Activated CD8-positive, alpha-beta memory T cell treated with anti-CD3 and anti-CD28 coated beads for 4 hours (primary cell): ENCODE measurements around the gene ZEB2.

Experiments
- DNase-seq, 2 donors: peaks; one replicate each; pipeline ENCODE4 v3.0.0-alpha.2; 2020; ENCODE audit warnings: low read depth in 2 of 2

The ZEB2 gene

DNA sequence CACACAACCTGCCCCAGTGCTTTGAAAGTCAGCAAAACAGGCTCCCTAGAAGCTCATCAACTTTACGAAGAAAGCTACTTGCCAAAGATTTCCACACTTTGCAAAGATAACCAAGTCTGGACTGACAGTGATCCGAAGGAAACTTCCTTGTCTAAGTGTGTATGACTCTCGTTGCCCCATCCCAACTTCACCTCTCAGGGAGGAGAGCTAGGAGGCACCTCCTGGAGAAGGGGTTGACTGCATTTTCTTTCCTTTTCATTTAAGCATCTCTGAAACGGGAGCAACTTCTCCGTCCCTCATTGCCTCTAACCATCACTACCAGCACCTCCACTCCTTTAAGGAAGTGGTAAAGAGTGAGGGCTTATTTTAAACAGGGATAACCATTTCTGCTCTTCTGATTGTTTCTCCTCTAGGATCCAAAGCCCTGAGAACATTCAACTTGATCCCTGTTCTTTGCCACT lies 7.0 kb downstream of the ZEB2 start:
- no peak for DNase-seq

DNA sequence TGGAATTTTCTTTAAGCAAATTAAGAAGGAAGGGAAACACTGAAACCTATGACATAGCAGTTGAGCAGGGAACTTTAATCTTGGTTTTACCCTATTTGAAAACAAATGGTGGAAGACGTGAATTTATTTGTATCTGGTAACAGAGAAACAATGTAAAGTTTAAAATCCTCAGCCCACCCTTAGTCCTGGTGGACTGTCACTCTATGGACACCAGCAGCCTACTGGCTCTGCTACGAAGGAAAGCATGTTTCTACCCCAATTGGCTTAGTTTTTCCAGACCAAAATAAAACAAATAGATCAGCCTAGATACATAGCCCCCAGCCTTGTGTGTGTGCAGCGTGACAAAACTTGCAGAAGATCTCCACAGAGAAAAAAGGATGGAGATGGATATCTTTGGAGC lies 7.4 kb downstream of the ZEB2 start:
- no peak for DNase-seq

DNA sequence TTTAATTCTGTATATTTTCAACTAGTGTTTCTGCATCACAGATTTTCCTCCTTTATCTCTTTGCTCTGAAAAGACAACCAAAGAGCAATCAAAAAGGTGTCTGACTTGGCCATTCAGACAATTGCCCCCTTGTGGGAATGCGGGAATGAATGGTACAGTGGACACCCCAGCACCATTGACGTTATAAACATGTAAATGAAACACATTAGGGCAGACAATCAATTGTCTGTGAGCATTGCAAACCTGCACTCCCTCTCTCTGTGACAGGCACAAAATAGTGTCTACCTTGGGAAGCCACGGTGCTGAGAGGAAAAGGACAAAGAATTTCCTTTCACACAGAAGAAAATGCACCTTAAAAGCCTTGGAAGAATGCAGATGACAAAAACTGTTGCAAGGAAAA lies 8.0 kb downstream of the ZEB2 start:
- no peak for DNase-seq

GRCh38 chr2:144511226-144511810 lies 8.6 kb downstream of the ZEB2 start:
- DNase-seq: no peak

DNA sequence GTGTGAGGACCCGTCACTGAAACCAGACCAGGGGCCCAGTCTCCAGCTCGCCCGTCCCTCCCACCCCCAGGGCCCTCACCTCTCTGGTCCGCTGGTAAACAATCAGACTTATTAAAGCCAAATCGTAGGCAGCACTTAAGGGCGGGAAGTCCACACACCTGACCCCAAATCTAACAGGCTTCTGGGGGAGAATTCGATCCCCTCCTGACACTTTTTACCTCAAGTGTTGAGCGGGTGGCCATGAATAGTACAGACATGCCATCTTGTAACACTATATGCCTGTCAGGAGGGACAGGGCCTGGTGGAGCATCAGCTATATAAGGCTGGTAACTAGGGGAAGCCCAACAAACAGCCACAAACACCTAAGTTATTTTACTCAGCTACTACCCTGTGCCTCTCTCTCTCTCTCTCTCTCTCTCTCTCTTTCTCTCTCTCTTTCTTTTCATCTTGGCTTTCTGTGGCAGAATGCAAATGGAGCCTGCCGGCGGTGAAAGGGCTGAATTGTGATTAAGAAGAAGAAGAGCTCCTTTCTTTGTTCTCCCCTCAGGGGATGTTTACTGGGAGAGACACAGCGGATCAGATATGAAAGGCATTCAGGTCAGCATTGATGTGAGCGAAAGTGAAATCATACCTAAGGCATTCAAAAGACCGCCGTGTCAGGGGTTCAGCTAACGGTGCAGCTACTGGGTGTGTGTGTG lies 9.5 kb downstream of the ZEB2 start:
- no peak for DNase-seq

DNA sequence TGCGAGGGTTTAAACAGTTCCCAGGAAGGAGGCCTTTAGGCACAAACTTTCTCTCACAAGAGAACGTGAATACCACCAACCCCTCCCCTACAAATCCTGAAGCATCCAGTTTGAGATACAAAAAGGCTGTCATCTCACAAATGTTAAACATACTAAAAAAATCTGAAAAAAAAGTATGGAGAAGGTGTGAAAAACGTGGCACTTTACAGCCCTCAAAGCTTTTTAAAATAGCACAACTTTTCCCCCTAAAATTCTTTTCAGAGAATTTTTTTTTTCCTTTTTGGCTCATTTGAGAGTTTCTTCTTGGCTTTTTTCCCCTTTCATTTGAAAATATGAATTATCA lies 10.1 kb downstream of the ZEB2 start:
- DNase-seq: no peak

- DNase-seq: no peak
These were observed 10.7 kb downstream of the ZEB2 start for GRCh38 chr2:144509001-144509878.

DNA sequence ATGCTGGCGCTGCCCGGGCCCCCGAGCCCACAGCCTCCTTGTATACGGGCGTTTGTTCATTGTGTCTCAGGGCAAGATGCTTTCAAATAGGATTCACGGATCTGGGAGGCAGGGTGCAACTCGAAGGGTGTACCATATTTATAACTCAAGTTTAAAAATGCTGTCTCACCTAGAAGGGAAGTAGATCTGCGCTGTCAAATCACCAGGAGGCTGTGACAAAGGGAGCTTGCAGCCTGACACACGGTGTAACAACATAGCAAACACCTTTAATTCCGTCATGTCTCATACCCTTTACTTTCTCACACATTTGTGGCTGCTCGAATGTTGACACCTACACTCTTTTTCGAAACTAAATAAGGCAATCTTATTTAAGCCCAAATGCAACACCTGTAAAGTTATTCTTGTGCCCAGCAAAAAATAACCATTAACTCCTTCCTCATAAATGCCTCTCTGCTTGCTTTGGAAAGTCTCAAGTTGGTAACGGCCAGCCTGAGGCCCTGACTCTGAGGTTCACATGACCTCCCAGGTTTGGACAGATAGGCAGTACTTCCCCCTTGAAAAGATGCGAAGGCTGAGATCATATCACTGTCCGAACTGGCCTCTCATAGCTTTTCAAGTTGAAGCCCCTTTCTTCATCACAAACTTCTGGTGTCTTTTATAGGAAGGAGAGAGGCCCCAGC lies 11.6 kb downstream of the ZEB2 start:
- DNase-seq: no peak

- no peak for DNase-seq
These were observed 12.3 kb downstream of the ZEB2 start for GRCh38 chr2:144507441-144508171.

GRCh38 chr2:144505245-144505831 lies 14.6 kb downstream of the ZEB2 start:
- DNase-seq: no peak

DNA sequence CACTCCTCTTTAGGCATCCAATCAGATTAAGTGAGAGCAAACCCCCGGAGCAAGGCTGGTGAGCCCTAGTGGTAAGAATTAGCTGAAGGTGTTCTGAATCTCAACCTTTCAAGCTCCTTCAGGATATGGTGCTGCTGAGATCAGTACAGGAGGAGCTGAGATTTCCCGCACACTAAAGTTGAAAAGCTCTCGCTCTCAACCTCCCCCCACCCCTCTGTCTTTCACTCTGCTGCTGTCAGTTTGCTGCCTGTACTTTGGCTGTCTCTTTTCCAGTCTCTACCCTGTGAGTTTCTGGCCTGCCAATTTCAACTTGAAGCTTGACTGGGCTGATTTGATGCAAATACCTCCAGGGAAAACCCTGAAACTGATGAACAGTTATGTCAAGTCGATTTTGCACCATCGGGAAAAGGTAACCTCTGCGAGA lies 15.7 kb downstream of the ZEB2 start:
- DNase-seq: no peak

GRCh38 chr2:144503242-144503641 lies 16.7 kb downstream of the ZEB2 start:
- DNase-seq: no peak

GRCh38 chr2:144502369-144502768 lies 17.6 kb downstream of the ZEB2 start:
- DNase-seq: no peak

GRCh38 chr2:144501627-144502026 lies 18.3 kb downstream of the ZEB2 start:
- no peak for DNase-seq

DNA sequence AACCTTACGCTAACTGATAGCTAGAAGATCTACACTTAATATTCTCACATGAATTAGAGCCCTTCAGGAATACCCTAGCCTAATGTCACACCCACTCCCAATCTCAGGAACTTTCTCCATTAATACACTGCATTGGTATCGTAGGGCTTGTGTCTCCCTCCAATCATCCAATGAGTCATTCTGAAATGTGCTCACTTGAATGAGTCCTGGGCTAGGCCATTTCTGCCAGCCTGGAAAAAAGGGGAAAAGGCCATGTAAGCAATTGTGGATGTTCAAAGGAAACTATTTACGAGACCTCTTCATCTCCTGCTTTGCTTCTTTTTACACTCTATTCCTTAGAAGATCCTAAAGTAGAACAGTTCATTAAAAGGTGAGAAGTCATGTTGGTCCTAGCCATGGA lies 18.8 kb downstream of the ZEB2 start:
- DNase-seq: no peak

GRCh38 chr2:144500563-144500962 lies 19.4 kb downstream of the ZEB2 start:
- no peak for DNase-seq

- no peak for DNase-seq
These were observed 21.6 kb downstream of the ZEB2 start for GRCh38 chr2:144498277-144498676.

GRCh38 chr2:144496977-144497598 lies 22.8 kb downstream of the ZEB2 start:
- DNase-seq: no peak

DNA sequence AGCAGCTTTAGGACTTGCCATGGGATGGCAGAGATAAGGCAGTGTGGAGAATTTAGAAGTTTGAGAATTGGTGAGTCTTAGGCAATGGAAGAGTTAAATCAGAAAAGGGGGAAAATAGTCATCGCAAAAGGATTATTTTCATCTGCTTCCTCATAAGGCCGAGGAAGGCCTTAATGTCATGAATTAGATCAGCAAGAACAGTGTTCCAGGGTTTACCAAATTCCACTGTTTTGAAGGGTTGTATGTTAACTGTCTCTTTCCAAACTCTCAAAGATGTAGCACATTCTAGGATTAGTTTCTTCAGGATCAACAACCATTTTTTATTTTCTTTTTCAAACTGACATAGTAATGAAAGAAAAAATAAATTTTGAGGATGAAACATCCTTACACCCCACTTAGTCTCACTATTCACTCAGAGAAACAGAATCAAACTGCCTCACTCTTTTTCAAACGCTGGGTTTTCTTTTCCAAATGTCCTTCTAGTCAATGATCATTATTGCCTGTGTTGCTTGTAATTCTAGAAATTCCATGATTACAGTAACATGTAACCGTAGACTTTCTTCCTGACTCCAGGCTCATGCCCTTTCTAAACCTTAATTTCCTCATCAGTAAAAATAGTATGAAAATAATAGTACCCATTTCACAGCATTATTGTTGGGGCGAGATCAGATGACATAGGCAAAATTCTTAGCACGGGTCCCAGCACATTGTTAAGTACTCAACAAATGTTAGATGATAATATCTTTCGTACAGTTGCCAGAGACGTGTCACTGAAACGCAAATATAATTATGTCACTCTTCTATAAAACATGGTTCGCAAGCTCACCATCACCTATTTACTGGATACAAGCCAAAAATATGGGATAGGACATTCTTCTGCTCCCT lies 23.6 kb downstream of the ZEB2 start:
- DNase-seq: no peak
